ENCODE results near the gene ABCC5. TPM values are rescaled to one million over a fixed set of nuclear protein-coding genes. Genes with fewer than 3 reads are reported as not detected.
"Not testable (repeated sequence)": the region's sequence is repeated elsewhere in the genome, so short reads cannot be mapped to it uniquely, and the experiment has no call there.

ABCC5 gene
- total RNA-seq, 1 donor from 2014 or later: 52.0 TPM

DNA sequence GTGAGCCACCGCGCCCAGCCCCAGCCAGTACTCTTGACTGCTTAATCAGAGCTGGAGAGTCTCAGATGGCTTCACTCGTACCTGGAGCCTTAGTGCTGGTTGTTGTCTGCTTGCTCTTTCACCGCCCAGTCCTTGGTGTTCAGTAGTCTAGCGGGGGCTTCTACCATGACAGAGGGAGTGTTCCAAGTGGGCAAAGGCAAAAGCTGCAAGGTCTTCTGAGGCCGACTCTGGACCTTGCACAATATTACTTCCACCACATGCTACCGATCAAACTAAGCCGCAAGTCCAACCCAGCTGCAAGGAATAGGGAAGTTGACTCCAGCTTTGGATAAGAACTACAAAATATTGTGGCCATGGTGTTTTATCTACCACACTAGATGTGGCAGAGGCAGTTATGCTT, 139.6 kb downstream of the ABCC5 start:
- Mint-ChIP-seq H3K27ac (ENCODE audit: unreplicated experiment) (no peak overlapping the region), H3K4me3 (ENCODE audit: unreplicated experiment) (no peak overlapping the region)
- H3K79me2 ChIP-seq (ENCODE audit: insufficient read depth, low read length): peaks cover 90% of the 10 kb centered on the region

DNA sequence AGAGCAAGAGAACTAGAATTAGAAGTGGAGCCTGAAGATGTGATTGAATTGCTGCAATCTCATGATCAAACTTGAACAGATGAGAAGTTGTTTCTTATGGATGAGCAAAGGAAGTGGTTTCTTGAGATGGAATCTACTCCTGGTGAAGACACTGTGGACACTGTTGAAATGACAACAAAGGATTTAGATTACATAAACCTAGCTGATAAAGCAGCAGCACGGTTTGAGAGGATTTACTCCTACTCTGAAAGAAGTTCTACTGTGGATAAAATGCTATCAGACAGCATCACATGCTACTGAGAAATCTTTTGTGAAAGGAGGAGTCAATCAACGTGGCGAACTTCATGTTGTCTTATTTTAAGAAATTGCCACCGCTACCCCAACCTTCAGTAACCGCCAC, 140.5 kb downstream of the ABCC5 start:
- not testable (repeated sequence) for H3K27ac ChIP-seq (ENCODE audit: low read depth, low read length); FAIRE-seq; H3K27me3 Mint-ChIP-seq (ENCODE audit: low read depth, unreplicated experiment); H3K27me3 ChIP-seq (ENCODE audit: insufficient read depth, low read length); H3K36me3 Mint-ChIP-seq (ENCODE audit: low read depth, unreplicated experiment); H3K4me2 ChIP-seq (ENCODE audit: low read length); H3K4me3 Mint-ChIP-seq (ENCODE audit: unreplicated experiment); H3K4me1 Mint-ChIP-seq (ENCODE audit: low read depth, unreplicated experiment); H3K9ac ChIP-seq (ENCODE audit: low read length); H3K4me3 ChIP-seq (ENCODE audit: insufficient read depth, low read depth, low read length); H3K36me3 ChIP-seq (ENCODE audit: insufficient read depth, low read length); H3K9me3 Mint-ChIP-seq (ENCODE audit: unreplicated experiment); H2AFZ ChIP-seq (ENCODE audit: low read depth, low read length); DNase-seq (ENCODE audit: low read depth); H3K9me3 ChIP-seq (ENCODE audit: insufficient read depth, low read depth, low read length); H3K4me1 ChIP-seq (ENCODE audit: insufficient read depth, low read length)
- H3K27ac Mint-ChIP-seq (ENCODE audit: unreplicated experiment): peak overlapping the region; percentile 50
- H4K20me1 ChIP-seq (ENCODE audit: insufficient read depth, low read length): peaks cover 83% of the 10 kb centered on the region
- peaks cover 90% of the 10 kb centered on the region for H3K79me2 ChIP-seq (ENCODE audit: insufficient read depth, low read length)

More for the DNA sequence above, 139.6 kb downstream of the ABCC5 start:
- DNase-seq (ENCODE audit: low read depth) (no peak), FAIRE-seq (no peak)
- Histone ChIP-seq H3K27ac (ENCODE audit: low read depth, low read length) (no peak overlapping the region), H3K4me3 (ENCODE audit: insufficient read depth, low read depth, low read length) (no peak overlapping the region), H3K9me3 (ENCODE audit: insufficient read depth, low read depth, low read length) (no peaks in the 10 kb centered on the region), H2AFZ (ENCODE audit: low read depth, low read length) (no peak overlapping the region), H3K4me1 (ENCODE audit: insufficient read depth, low read length) (no peaks in the 10 kb centered on the region), H3K9ac (ENCODE audit: low read length) (no peak overlapping the region), H3K4me2 (ENCODE audit: low read length) (no peak overlapping the region), H3K27me3 (ENCODE audit: insufficient read depth, low read length) (no peaks in the 10 kb centered on the region), H3K36me3 (ENCODE audit: insufficient read depth, low read length) (no peaks in the 10 kb centered on the region), H4K20me1 (ENCODE audit: insufficient read depth, low read length) (peaks cover 81% of the 10 kb centered on the region)
- TF ChIP-seq, protein P1, sequence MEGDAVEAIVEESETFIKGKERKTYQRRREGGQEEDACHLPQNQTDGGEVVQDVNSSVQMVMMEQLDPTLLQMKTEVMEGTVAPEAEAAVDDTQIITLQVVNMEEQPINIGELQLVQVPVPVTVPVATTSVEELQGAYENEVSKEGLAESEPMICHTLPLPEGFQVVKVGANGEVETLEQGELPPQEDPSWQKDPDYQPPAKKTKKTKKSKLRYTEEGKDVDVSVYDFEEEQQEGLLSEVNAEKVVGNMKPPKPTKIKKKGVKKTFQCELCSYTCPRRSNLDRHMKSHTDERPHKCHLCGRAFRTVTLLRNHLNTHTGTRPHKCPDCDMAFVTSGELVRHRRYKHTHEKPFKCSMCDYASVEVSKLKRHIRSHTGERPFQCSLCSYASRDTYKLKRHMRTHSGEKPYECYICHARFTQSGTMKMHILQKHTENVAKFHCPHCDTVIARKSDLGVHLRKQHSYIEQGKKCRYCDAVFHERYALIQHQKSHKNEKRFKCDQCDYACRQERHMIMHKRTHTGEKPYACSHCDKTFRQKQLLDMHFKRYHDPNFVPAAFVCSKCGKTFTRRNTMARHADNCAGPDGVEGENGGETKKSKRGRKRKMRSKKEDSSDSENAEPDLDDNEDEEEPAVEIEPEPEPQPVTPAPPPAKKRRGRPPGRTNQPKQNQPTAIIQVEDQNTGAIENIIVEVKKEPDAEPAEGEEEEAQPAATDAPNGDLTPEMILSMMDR (IDR thresholded peaks at IDR 0.05; ENCODE audit: insufficient read depth, low read depth, low read length): no peak
- no peak for TF ChIP-seq EZH2 (IDR thresholded peaks at IDR 0.05; ENCODE audit: insufficient read depth, low read length)
- Mint-ChIP-seq H3K4me1 (ENCODE audit: low read depth, unreplicated experiment) (peaks cover 9% of the 10 kb centered on the region), H3K27me3 (ENCODE audit: low read depth, unreplicated experiment) (no peaks in the 10 kb centered on the region), H3K36me3 (ENCODE audit: low read depth, unreplicated experiment) (peaks cover 5% of the 10 kb centered on the region), H3K9me3 (ENCODE audit: unreplicated experiment) (no peaks in the 10 kb centered on the region)

DNA sequence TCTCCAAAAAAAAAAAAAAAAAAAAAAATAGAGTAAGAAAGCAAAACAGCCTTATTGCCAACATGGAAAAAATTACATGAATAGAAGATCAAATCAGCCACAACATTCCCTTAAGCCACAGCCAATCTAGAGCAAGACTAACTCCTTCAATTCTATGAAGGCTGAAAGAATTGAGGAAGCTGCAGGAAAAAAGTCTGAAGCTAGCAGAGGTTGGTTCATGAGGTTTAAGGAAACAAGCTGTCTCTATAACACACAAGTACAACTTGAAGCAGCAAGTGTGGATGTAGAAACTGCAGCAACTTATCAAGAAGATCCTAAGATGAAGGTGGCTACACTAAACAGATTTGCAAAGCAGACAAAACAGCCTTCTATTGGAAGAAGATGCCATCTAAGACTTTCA, 142.3 kb downstream of the ABCC5 start:
- Histone ChIP-seq H3K27me3 (ENCODE audit: insufficient read depth, low read length) (no peaks in the 10 kb centered on the region), H3K4me1 (ENCODE audit: insufficient read depth, low read length) (no peaks in the 10 kb centered on the region), H3K9me3 (ENCODE audit: insufficient read depth, low read depth, low read length) (no peaks in the 10 kb centered on the region), H3K4me3 (ENCODE audit: insufficient read depth, low read depth, low read length) (no peak overlapping the region), H4K20me1 (ENCODE audit: insufficient read depth, low read length) (peaks cover 85% of the 10 kb centered on the region), H2AFZ (ENCODE audit: low read depth, low read length) (no peak overlapping the region), H3K9ac (ENCODE audit: low read length) (no peak overlapping the region), H3K4me2 (ENCODE audit: low read length) (no peak overlapping the region), H3K79me2 (ENCODE audit: insufficient read depth, low read length) (peaks cover 91% of the 10 kb centered on the region), H3K36me3 (ENCODE audit: insufficient read depth, low read length) (no peaks in the 10 kb centered on the region), H3K27ac (ENCODE audit: low read depth, low read length) (no peak overlapping the region)
- no peaks in the 10 kb centered on the region for H3K9me3 Mint-ChIP-seq (ENCODE audit: unreplicated experiment)
- FAIRE-seq: no peak
- peaks cover 3% of the 10 kb centered on the region for H3K4me1 Mint-ChIP-seq (ENCODE audit: low read depth, unreplicated experiment)
- peaks cover 5% of the 10 kb centered on the region for H3K36me3 Mint-ChIP-seq (ENCODE audit: low read depth, unreplicated experiment)
- TF ChIP-seq, protein P1 (IDR thresholded peaks at IDR 0.05; ENCODE audit: insufficient read depth, low read depth, low read length): no peak
- TF ChIP-seq EZH2 (IDR thresholded peaks at IDR 0.05; ENCODE audit: insufficient read depth, low read length): no peak
- H3K27ac Mint-ChIP-seq (ENCODE audit: unreplicated experiment): no peak overlapping the region
- no peak for DNase-seq (ENCODE audit: low read depth)
- no peak overlapping the region for H3K4me3 Mint-ChIP-seq (ENCODE audit: unreplicated experiment)
- H3K27me3 Mint-ChIP-seq (ENCODE audit: low read depth, unreplicated experiment): no peaks in the 10 kb centered on the region

All from astrocyte (in vitro differentiated cells and primary cell).